NT2/D1 (cell line): ENCODE data around the gene TMEM141.
"Not testable (repeated sequence)": the region's sequence is repeated elsewhere in the genome, so short reads cannot be mapped to it uniquely, and the experiment has no call there.

Experiments
- DNase-seq: peaks from one replicate; pipeline ENCODE4 v3.0.0-alpha.2; 2011; ENCODE audit warnings: low read depth, low spot score
- H3K27me3 ChIP-seq: 2 replicates; pipeline ENCODE4 v1.6.0; 2011; ENCODE audit warnings: mild to moderate bottlenecking; ENCODE audit not compliant: insufficient read length, insufficient read depth
- H3K36me3 ChIP-seq: 2 replicates; pipeline ENCODE4 v1.6.1; 2011; ENCODE audit warnings: mild to moderate bottlenecking, low read length, mixed read lengths; ENCODE audit not compliant: insufficient read depth, insufficient read length
- H3K4me1 ChIP-seq: 2 replicates; pipeline ENCODE4 v1.5.1; 2011; ENCODE audit not compliant: insufficient read depth, insufficient read length
- H3K4me3 ChIP-seq: 2 replicates; pipeline ENCODE4 v1.5.1; 2011; ENCODE audit warnings: low read depth; ENCODE audit not compliant: insufficient read length
- H3K9ac ChIP-seq: 2 replicates; pipeline ENCODE4 v1.6.0; 2011; ENCODE audit warnings: low read depth; ENCODE audit not compliant: insufficient read length
- H3K9me3 ChIP-seq: 2 replicates; pipeline ENCODE4 v1.5.1; 2011; ENCODE audit warnings: mild to moderate bottlenecking, low read length; ENCODE audit not compliant: insufficient read depth
- SUZ12 ChIP-seq: IDR thresholded peaks from 2 replicates; pipeline ENCODE4 v1.6.1; 2011; ENCODE audit not compliant: insufficient read length, insufficient read depth; ENCODE audit errors: extremely low read depth
- YY1 ChIP-seq: IDR thresholded peaks from 2 replicates; pipeline ENCODE4 v1.6.1; 2011; ENCODE audit not compliant: insufficient read length, insufficient read depth
- ZNF274 ChIP-seq: IDR thresholded peaks from 2 replicates; pipeline ENCODE4 v1.6.1; 2011; ENCODE audit warnings: mild to moderate bottlenecking, low read depth, low read length

Gene TMEM141

GRCh38 chr9:136751814-136752213 is 39.3 kb upstream of the TMEM141 start:
- TF ChIP-seq ZNF274: no peak
- no peak for TF ChIP-seq SUZ12
- TF ChIP-seq YY1: no peak
- H3K9ac ChIP-seq: no peak overlapping the region
- H3K27me3 ChIP-seq: no peaks in the 10 kb centered on the region
- no peak overlapping the region for H3K4me3 ChIP-seq
- H3K36me3 ChIP-seq: no peaks in the 10 kb centered on the region
- DNase-seq: no peak
- peaks cover 16% of the 10 kb centered on the region for H3K4me1 ChIP-seq
- peaks cover 15% of the 10 kb centered on the region for H3K9me3 ChIP-seq

- Histone ChIP-seq H3K27me3 (no peaks in the 10 kb centered on the region), H3K9me3 (peaks cover 15% of the 10 kb centered on the region), H3K4me3 (no peak overlapping the region), H3K36me3 (no peaks in the 10 kb centered on the region), H3K9ac (no peak overlapping the region), H3K4me1 (peaks cover 21% of the 10 kb centered on the region)
- TF ChIP-seq SUZ12 (no peak), YY1 (no peak), ZNF274 (no peak)
- no peak for DNase-seq
Measured at GRCh38 chr9:136753371-136754058, 37.6 kb upstream of the TMEM141 start.

DNA sequence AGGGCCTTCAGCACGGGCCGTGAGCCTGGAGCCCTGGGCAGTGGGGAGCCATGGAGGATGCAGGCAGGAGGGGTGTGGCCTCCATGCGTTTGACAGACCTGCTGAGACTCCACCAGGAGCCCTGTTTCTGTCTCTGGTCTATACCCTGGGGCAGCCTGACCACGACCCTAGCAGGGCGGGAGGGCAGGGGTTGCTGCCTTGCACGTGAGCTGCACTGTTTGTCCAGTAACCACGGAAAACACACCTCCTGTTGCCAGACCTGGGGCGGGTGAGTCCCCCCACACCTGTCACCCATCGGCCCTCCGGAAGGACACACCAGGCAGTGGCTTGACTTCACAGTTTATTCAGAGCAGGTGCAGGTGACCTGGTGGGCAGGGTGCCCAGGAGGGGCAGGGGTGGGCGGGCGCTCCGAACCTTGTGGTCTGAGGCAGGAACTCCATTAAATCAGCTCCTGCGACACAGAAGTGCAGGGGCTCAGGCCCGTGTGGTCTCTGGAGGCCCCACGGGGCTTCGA is 37.0 kb upstream of the TMEM141 start:
- TF ChIP-seq ZNF274 (no peak), SUZ12 (no peak), YY1 (no peak)
- no peak overlapping the region for H3K4me3 ChIP-seq

GRCh38 chr9:136754626-136755301 is 36.4 kb upstream of the TMEM141 start:
- DNase-seq: no peak
- TF ChIP-seq YY1: no peak
- TF ChIP-seq ZNF274: no peak
- TF ChIP-seq SUZ12: no peak
- H3K4me3 ChIP-seq: no peak overlapping the region
- H3K9me3 ChIP-seq: peaks cover 15% of the 10 kb centered on the region
- H3K4me1 ChIP-seq: peaks cover 25% of the 10 kb centered on the region
- H3K27me3 ChIP-seq: no peaks in the 10 kb centered on the region
- no peaks in the 10 kb centered on the region for H3K36me3 ChIP-seq
- peak overlapping the region; percentile 12 for H3K9ac ChIP-seq

More for the DNA sequence above, 37.0 kb upstream of the TMEM141 start:
- H3K4me1 ChIP-seq: peaks cover 21% of the 10 kb centered on the region
- H3K36me3 ChIP-seq: no peaks in the 10 kb centered on the region
- H3K9ac ChIP-seq: no peak overlapping the region
- peaks cover 15% of the 10 kb centered on the region for H3K9me3 ChIP-seq
- DNase-seq: no peak
- H3K27me3 ChIP-seq: no peaks in the 10 kb centered on the region

DNA sequence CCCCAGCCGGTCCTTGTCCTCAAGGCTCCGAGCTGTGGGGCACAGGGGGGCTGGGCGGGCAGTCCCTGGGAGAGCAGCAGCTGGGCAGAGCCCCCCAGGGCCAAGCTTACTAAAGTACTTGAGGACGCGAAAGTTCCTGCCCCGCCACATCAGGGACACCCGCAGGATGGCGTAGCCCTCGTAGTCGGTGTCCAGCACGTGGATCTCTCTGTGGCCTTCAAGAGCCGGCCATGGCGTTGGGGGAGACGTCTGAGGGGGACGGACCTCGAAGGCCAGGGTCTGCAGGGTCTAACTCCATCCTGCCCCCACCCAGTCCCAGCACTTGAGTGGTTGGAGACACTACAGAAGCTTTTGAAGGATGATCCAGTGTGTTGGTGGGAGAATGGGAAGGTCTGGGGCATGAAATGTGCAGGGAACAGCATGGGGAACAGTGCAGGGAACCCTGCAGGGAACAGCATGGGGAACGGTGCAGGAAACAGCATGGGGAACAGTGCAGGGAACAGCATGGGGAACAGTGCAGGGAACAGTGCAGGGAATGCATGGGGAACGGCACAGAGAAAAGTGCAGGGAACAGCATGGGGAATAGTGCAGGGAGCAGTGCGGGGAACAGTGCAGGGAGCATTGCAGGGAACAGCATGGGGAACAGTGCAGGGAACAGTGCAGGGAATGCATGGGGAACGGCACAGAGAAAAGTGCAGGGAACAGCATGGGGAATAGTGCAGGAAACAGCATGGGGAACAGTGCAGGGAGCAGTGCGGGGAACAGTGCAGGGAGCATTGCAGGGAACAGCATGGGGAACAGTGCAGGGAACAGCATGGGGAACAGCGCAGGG is 35.6 kb upstream of the TMEM141 start:
- H3K36me3 ChIP-seq, H3K4me3 ChIP-seq, DNase-seq, H3K27me3 ChIP-seq: not testable (repeated sequence)
- peaks cover 32% of the 10 kb centered on the region for H3K4me1 ChIP-seq
- H3K9me3 ChIP-seq: peaks cover 15% of the 10 kb centered on the region
- H3K9ac ChIP-seq: peak overlapping the region; percentile 12

GRCh38 chr9:136756134-136756438 is 35.1 kb upstream of the TMEM141 start:
- no peaks in the 10 kb centered on the region for H3K27me3 ChIP-seq
- peaks cover 36% of the 10 kb centered on the region for H3K4me1 ChIP-seq
- H3K9me3 ChIP-seq: peaks cover 14% of the 10 kb centered on the region
- DNase-seq: no peak
- no peak overlapping the region for H3K4me3 ChIP-seq
- no peaks in the 10 kb centered on the region for H3K36me3 ChIP-seq
- no peak for TF ChIP-seq YY1
- no peak for TF ChIP-seq SUZ12
- TF ChIP-seq ZNF274: no peak
- no peak overlapping the region for H3K9ac ChIP-seq

DNA sequence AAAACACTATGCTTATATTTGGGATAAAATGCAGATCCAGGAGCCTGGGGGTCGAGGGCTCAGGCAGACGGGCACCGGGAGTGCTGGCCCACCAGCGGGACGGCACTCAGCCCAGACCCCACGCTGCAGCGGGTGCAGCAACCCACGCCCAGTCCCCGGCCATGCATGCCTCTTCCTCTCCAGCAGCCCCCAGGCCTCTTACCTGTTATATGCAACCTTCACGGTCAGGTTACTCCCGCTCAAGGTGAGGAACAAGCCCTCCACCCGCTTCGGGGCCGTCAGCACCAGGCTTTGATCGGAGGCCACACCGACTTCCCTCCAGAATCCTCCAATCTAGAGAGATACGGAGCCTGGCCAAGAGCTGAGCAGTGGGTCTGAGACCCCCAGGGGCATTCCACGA is 34.3 kb upstream of the TMEM141 start:
- TF ChIP-seq YY1 (no peak), SUZ12 (no peak), ZNF274 (no peak)
- no peak for DNase-seq
- Histone ChIP-seq H3K9me3 (peaks cover 7% of the 10 kb centered on the region), H3K4me3 (no peak overlapping the region), H3K4me1 (peaks cover 40% of the 10 kb centered on the region), H3K9ac (no peak overlapping the region), H3K36me3 (no peaks in the 10 kb centered on the region), H3K27me3 (no peaks in the 10 kb centered on the region)
